ENCODE measurements around the gene SOS2.
"Not testable (repeated sequence)": the region's sequence is repeated elsewhere in the genome, so short reads cannot be mapped to it uniquely, and the experiment has no call there.

Gene SOS2

GRCh38 chr14:50210074-50210473 is 21.3 kb downstream of the SOS2 start:
- no peak for TF ChIP-seq PAX5 (IDR thresholded peaks at IDR 0.05; ENCODE audit: insufficient read depth, low read length, severe bottlenecking)
- TF ChIP-seq TAF1 (IDR thresholded peaks at IDR 0.05; ENCODE audit: low read depth, low read length) = no peak
- TF ChIP-seq POLR2A (IDR thresholded peaks at IDR 0.05; ENCODE audit: low read depth, low read length) = no peak
- TF ChIP-seq POU2F2 (IDR thresholded peaks at IDR 0.05; ENCODE audit: low read depth, low read length) = no peak
- TF ChIP-seq POLR2AphosphoS5 (IDR thresholded peaks at IDR 0.05; ENCODE audit: low read depth, low read length) = no peak
- no peak for TF ChIP-seq SPI1 (IDR thresholded peaks at IDR 0.05; ENCODE audit: low read depth, low read length)
- DNase-seq (ENCODE audit: insufficient read length, low spot score) (no peak), FAIRE-seq (no peak)

- DNase-seq (ENCODE audit: insufficient read length, low spot score) = no peak
- FAIRE-seq = no peak
- TF ChIP-seq PAX5 (IDR thresholded peaks at IDR 0.05; ENCODE audit: insufficient read depth, low read length, severe bottlenecking) = no peak
- no peak for TF ChIP-seq POLR2AphosphoS5 (IDR thresholded peaks at IDR 0.05; ENCODE audit: low read depth, low read length)
- no peak for TF ChIP-seq POLR2A (IDR thresholded peaks at IDR 0.05; ENCODE audit: low read depth, low read length)
- no peak for TF ChIP-seq SPI1 (IDR thresholded peaks at IDR 0.05; ENCODE audit: low read depth, low read length)
- no peak for TF ChIP-seq TAF1 (IDR thresholded peaks at IDR 0.05; ENCODE audit: low read depth, low read length)
- TF ChIP-seq POU2F2 (IDR thresholded peaks at IDR 0.05; ENCODE audit: low read depth, low read length) = no peak
These were observed 32.9 kb downstream of the SOS2 start for GRCh38 chr14:50198499-50198898.

- DNase-seq (ENCODE audit: insufficient read length, low spot score) = no peak
- no peak for FAIRE-seq
- peak; percentile 66 for TF ChIP-seq SPI1 (IDR thresholded peaks at IDR 0.05; ENCODE audit: low read depth, low read length)
- no peak for TF ChIP-seq POLR2AphosphoS5 (IDR thresholded peaks at IDR 0.05; ENCODE audit: low read depth, low read length)
These were observed 39.9 kb downstream of the SOS2 start for GRCh38 chr14:50191499-50191898.

GRCh38 chr14:50186107-50186506 is 45.3 kb downstream of the SOS2 start:
- no peak for FAIRE-seq
- DNase-seq (ENCODE audit: insufficient read length, low spot score) = no peak
- no peak for TF ChIP-seq POLR2AphosphoS5 (IDR thresholded peaks at IDR 0.05; ENCODE audit: low read depth, low read length)

GRCh38 chr14:50173891-50174290 is 57.5 kb downstream of the SOS2 start:
- FAIRE-seq (no peak), DNase-seq (ENCODE audit: insufficient read length, low spot score) (no peak)

GRCh38 chr14:50171895-50172294 is 59.5 kb downstream of the SOS2 start:
- FAIRE-seq (no peak), DNase-seq (ENCODE audit: insufficient read length, low spot score) (no peak)
- no peak for TF ChIP-seq POU2F2 (IDR thresholded peaks at IDR 0.05; ENCODE audit: low read depth, low read length)
- no peak for TF ChIP-seq POLR2AphosphoS5 (IDR thresholded peaks at IDR 0.05; ENCODE audit: low read depth, low read length)
- no peak for TF ChIP-seq TAF1 (IDR thresholded peaks at IDR 0.05; ENCODE audit: low read depth, low read length)
- TF ChIP-seq PAX5 (IDR thresholded peaks at IDR 0.05; ENCODE audit: insufficient read depth, low read length, severe bottlenecking) = no peak
- no peak for TF ChIP-seq SPI1 (IDR thresholded peaks at IDR 0.05; ENCODE audit: low read depth, low read length)
- no peak for TF ChIP-seq POLR2A (IDR thresholded peaks at IDR 0.05; ENCODE audit: low read depth, low read length)

More at GRCh38 chr14:50173891-50174290, 57.5 kb downstream of the SOS2 start:
- TF ChIP-seq POLR2A (IDR thresholded peaks at IDR 0.05; ENCODE audit: low read depth, low read length) (no peak), POLR2AphosphoS5 (IDR thresholded peaks at IDR 0.05; ENCODE audit: low read depth, low read length) (no peak), PAX5 (IDR thresholded peaks at IDR 0.05; ENCODE audit: insufficient read depth, low read length, severe bottlenecking) (no peak), TAF1 (IDR thresholded peaks at IDR 0.05; ENCODE audit: low read depth, low read length) (no peak), POU2F2 (IDR thresholded peaks at IDR 0.05; ENCODE audit: low read depth, low read length) (no peak), SPI1 (IDR thresholded peaks at IDR 0.05; ENCODE audit: low read depth, low read length) (no peak)

GRCh38 chr14:50167381-50167780 is 64.0 kb downstream of the SOS2 start:
- not testable (repeated sequence) for DNase-seq (ENCODE audit: insufficient read length, low spot score); FAIRE-seq

GRCh38 chr14:50156111-50156510 is 75.3 kb downstream of the SOS2 start:
- DNase-seq (ENCODE audit: insufficient read length, low spot score) (no peak), FAIRE-seq (no peak)
- TF ChIP-seq TAF1 (IDR thresholded peaks at IDR 0.05; ENCODE audit: low read depth, low read length) (no peak), POLR2AphosphoS5 (IDR thresholded peaks at IDR 0.05; ENCODE audit: low read depth, low read length) (no peak), POLR2A (IDR thresholded peaks at IDR 0.05; ENCODE audit: low read depth, low read length) (no peak), PAX5 (IDR thresholded peaks at IDR 0.05; ENCODE audit: insufficient read depth, low read length, severe bottlenecking) (no peak), POU2F2 (IDR thresholded peaks at IDR 0.05; ENCODE audit: low read depth, low read length) (no peak), SPI1 (IDR thresholded peaks at IDR 0.05; ENCODE audit: low read depth, low read length) (no peak)

- FAIRE-seq (no peak), DNase-seq (ENCODE audit: insufficient read length, low spot score) (no peak)
- no peak for TF ChIP-seq PAX5 (IDR thresholded peaks at IDR 0.05; ENCODE audit: insufficient read depth, low read length, severe bottlenecking)
- no peak for TF ChIP-seq SPI1 (IDR thresholded peaks at IDR 0.05; ENCODE audit: low read depth, low read length)
- TF ChIP-seq POLR2AphosphoS5 (IDR thresholded peaks at IDR 0.05; ENCODE audit: low read depth, low read length) = no peak
These were observed 82.6 kb downstream of the SOS2 start for GRCh38 chr14:50148799-50149198.

- DNase-seq (ENCODE audit: insufficient read length, low spot score) (no peak), FAIRE-seq (no peak)
- TF ChIP-seq SPI1 (IDR thresholded peaks at IDR 0.05; ENCODE audit: low read depth, low read length) = no peak
- no peak for TF ChIP-seq POU2F2 (IDR thresholded peaks at IDR 0.05; ENCODE audit: low read depth, low read length)
- TF ChIP-seq TAF1 (IDR thresholded peaks at IDR 0.05; ENCODE audit: low read depth, low read length) = no peak
- TF ChIP-seq PAX5 (IDR thresholded peaks at IDR 0.05; ENCODE audit: insufficient read depth, low read length, severe bottlenecking) = no peak
- TF ChIP-seq POLR2AphosphoS5 (IDR thresholded peaks at IDR 0.05; ENCODE audit: low read depth, low read length) = no peak
- TF ChIP-seq POLR2A (IDR thresholded peaks at IDR 0.05; ENCODE audit: low read depth, low read length) = no peak
These were observed 92.2 kb downstream of the SOS2 start for GRCh38 chr14:50139192-50139591.

GRCh38 chr14:50127802-50128201 is 103.6 kb downstream of the SOS2 start:
- DNase-seq (ENCODE audit: insufficient read length, low spot score) = no peak
- no peak for FAIRE-seq
- no peak for TF ChIP-seq POLR2AphosphoS5 (IDR thresholded peaks at IDR 0.05; ENCODE audit: low read depth, low read length)
- TF ChIP-seq SPI1 (IDR thresholded peaks at IDR 0.05; ENCODE audit: low read depth, low read length) = no peak
- TF ChIP-seq TAF1 (IDR thresholded peaks at IDR 0.05; ENCODE audit: low read depth, low read length) = no peak
- TF ChIP-seq POU2F2 (IDR thresholded peaks at IDR 0.05; ENCODE audit: low read depth, low read length) = no peak
- no peak for TF ChIP-seq PAX5 (IDR thresholded peaks at IDR 0.05; ENCODE audit: insufficient read depth, low read length, severe bottlenecking)
- TF ChIP-seq POLR2A (IDR thresholded peaks at IDR 0.05; ENCODE audit: low read depth, low read length) = no peak

All from GM12891 (cell line).